Measurements from ENCODE around the gene ZNF783.

GRCh38 chr7:149285603-149286002 lies 23.6 kb downstream of the ZNF783 start:
- no peak for TF ChIP-seq CTCF (IDR thresholded peaks at IDR 0.05; ENCODE audit: low read length)
- TF ChIP-seq EZH2phosphoT487 (IDR thresholded peaks at IDR 0.05; ENCODE audit: low read length), result no peak
- no peak for TF ChIP-seq EZH2 (optimal IDR thresholded peaks at IDR 0.05; ENCODE audit: low read depth, low read length)
